GM20431 (cell line): Measurements from ENCODE around the gene BCL7A.
"Not testable (repeated sequence)": the region's sequence is repeated elsewhere in the genome, so short reads cannot be mapped to it uniquely, and the experiment has no call there.

Experiments used
- in situ Hi-C: fragments of 300-500 bp; cut with MseI, MboI; formaldehyde crosslinking; loops from one replicate; pipeline ENCODE4 v1.15.0; 2020; ENCODE audit warnings: low sequenced_read_pairs; ENCODE audit not compliant: unreplicated experiment

Gene BCL7A

GRCh38 chr12:122021822-122022392 is at the start of gene BCL7A:
TSS of gene BCL7A (plus strand) at chr12:122021884. CDS start at chr12:122022092, 208 bp downstream.
- in situ Hi-C loops: no loop called here

GRCh38 chr12:121974026-121974985 is 47.4 kb upstream of the BCL7A start:
- in situ Hi-C loops: no loop called here

- in situ Hi-C loops: no loop called here
Observed at GRCh38 chr12:121975021-121975420, 46.7 kb upstream of the BCL7A start.

- in situ Hi-C loops: no loop called here
Observed at GRCh38 chr12:121976950-121977349, 44.7 kb upstream of the BCL7A start.

GRCh38 chr12:121980191-121980891 is 41.3 kb upstream of the BCL7A start:
- in situ Hi-C loops: no loop called here

- in situ Hi-C loops: no loop called here
Observed at GRCh38 chr12:121980892-121981272, 40.8 kb upstream of the BCL7A start.

GRCh38 chr12:121981456-121981855 is 40.2 kb upstream of the BCL7A start:
- in situ Hi-C loops: no loop called here

GRCh38 chr12:121982950-121983349 is 38.7 kb upstream of the BCL7A start:
- in situ Hi-C loops: no loop called here

- in situ Hi-C loops: no loop called here
Observed at GRCh38 chr12:121983536-121984210, 38.0 kb upstream of the BCL7A start.

GRCh38 chr12:121986489-121987245 is 35.0 kb upstream of the BCL7A start:
- in situ Hi-C loops: no loop called here

GRCh38 chr12:121988519-121988918 is 33.2 kb upstream of the BCL7A start:
- in situ Hi-C loops: not testable (repeated sequence)

- in situ Hi-C loops: no loop called here
Observed at GRCh38 chr12:121989276-121990113, 32.2 kb upstream of the BCL7A start.

- in situ Hi-C loops: no loop called here
Observed at GRCh38 chr12:121990114-121990647, 31.5 kb upstream of the BCL7A start.

- in situ Hi-C loops: no loop called here
Observed at GRCh38 chr12:121990692-121991603, 30.7 kb upstream of the BCL7A start.

- in situ Hi-C loops: no loop called here
Observed at GRCh38 chr12:121992059-121992879, 29.4 kb upstream of the BCL7A start.

GRCh38 chr12:121996050-121996944 is 25.4 kb upstream of the BCL7A start:
- in situ Hi-C loops: no loop called here
